A549 (cell line): Measurements from ENCODE around the gene CSNK1D. TPM values are rescaled to one million over a fixed set of nuclear protein-coding genes. Genes with fewer than 3 reads are reported as not detected.

ENCODE experiments used
- ATAC-seq, 2 experiments: fragments of 200-7000 bp in 1 of 2; fragments of >200 bp in 1 of 2; cut with Nextera tagmentation in 1 of 2; cut with Tn5 transposase in 1 of 2; 3 replicates each; pipeline versions ENCODE4 v1.8.0 to v1.9.1; 2018 to 2020; ENCODE audit warnings: mild to moderate bottlenecking in 1 of 2, moderate library complexity in 1 of 2
- CTCF ChIA-PET: fragments of 300-600 bp; sonication (Branson Sonifier 250); formaldehyde crosslinking; extraction: SDS; loops from one replicate; lab custom pipeline; 2021; ENCODE audit warnings: antibody characterized with exemption, inconsistent platforms; lab: Yijun Ruan, JAX
- POLR2A ChIA-PET: fragments of 350-600 bp; formaldehyde crosslinking; extraction: SDS; loops from one replicate; lab custom pipeline; 2021; ENCODE audit warnings: antibody characterized with exemption, inconsistent platforms; lab: Yijun Ruan, JAX
- DNase-seq, 2 experiments: peaks; one replicate each; pipeline versions ENCODE4 v3.0.0 to v3.0.0-alpha.2; 2011 to 2016; ENCODE audit warnings: low read depth in 1 of 2, low spot score in 1 of 2
- FAIRE-seq: peaks from 2 replicates; lab custom pipeline; 2011; peaks lifted over from hg19 to GRCh38; lab: Jason Lieb, UNC
- H3K27ac ChIP-seq, 2 experiments: fragments of >200 bp; sonication (Bioruptor Twin); formaldehyde crosslinking; 3 replicates each; pipeline ENCODE4 v1.5.1; 2016 to 2017
- H3K4me1 ChIP-seq: fragments of >200 bp; sonication (Bioruptor Twin); formaldehyde crosslinking; 3 replicates; pipeline ENCODE4 v1.6.1; 2016
- H3K4me2 ChIP-seq: fragments of >200 bp; sonication (Bioruptor Twin); formaldehyde crosslinking; 3 replicates; pipeline ENCODE4 v1.6.1; 2016
- H3K4me3 ChIP-seq: fragments of >200 bp; sonication (Bioruptor Twin); formaldehyde crosslinking; 3 replicates; pipeline ENCODE4 v1.5.1; 2016
- H3K9me3 ChIP-seq: fragments of >200 bp; sonication (Bioruptor Twin); formaldehyde crosslinking; 3 replicates; pipeline ENCODE4 v1.6.1; 2016
- CBX8 ChIP-seq: fragments of 200-600 bp; sonication (generic); IDR thresholded peaks from 2 replicates; pipeline ENCODE4 v1.6.1; 2016
- CEBPB ChIP-seq, 2 experiments: fragments of >200 bp in 1 of 2; sonication (Bioruptor Twin) in 1 of 2; formaldehyde crosslinking in 1 of 2; IDR thresholded peaks; 2 replicates each; pipeline ENCODE4 v1.6.1; 2012 to 2016
- CHD2 ChIP-seq: fragments of 150-350 bp; IDR thresholded peaks from 2 replicates; pipeline ENCODE4 v1.6.1; 2014; ENCODE audit warnings: low read length; ENCODE audit not compliant: partially characterized antibody
- EHMT2 ChIP-seq: fragments of 200-600 bp; sonication (generic); IDR thresholded peaks from 2 replicates; pipeline ENCODE4 v1.6.1; 2016; ENCODE audit warnings: antibody characterized with exemption, low read depth, mild to moderate bottlenecking, moderate library complexity
- GATA3 ChIP-seq: IDR thresholded peaks from 2 replicates; pipeline ENCODE4 v1.6.1; 2012; ENCODE audit warnings: borderline replicate concordance
- HEYL ChIP-seq: fragments of 250-450 bp; sonication (Bioruptor Pico); IDR thresholded peaks from 2 replicates; pipeline ENCODE4 v1.8.0; 2021; ENCODE audit warnings: mild to moderate bottlenecking, moderate library complexity
- HOXA7 ChIP-seq: fragments of 250-450 bp; sonication (Bioruptor Pico); IDR thresholded peaks from 2 replicates; pipeline ENCODE4 v1.5.0; 2020; ENCODE audit warnings: mild to moderate bottlenecking, moderate library complexity
- JUN ChIP-seq, 2 experiments: fragments of >200 bp; sonication (Bioruptor Twin); formaldehyde crosslinking; IDR thresholded peaks; 2 replicates in 1 of 2; 3 replicates in 1 of 2; pipeline ENCODE4 v1.6.1; 2016 to 2017
- NPAS2 ChIP-seq: fragments of 250-450 bp; sonication (Bioruptor Pico); IDR thresholded peaks from 2 replicates; pipeline ENCODE4 v1.8.0; 2022; ENCODE audit warnings: mild to moderate bottlenecking, moderate library complexity, borderline replicate concordance
- RAD21 ChIP-seq, 2 experiments: fragments of >200 bp in 1 of 2; sonication (Bioruptor Twin) in 1 of 2; formaldehyde crosslinking in 1 of 2; IDR thresholded peaks in 1 of 2; conservative IDR thresholded peaks in 1 of 2; 2 replicates in 1 of 2; 3 replicates in 1 of 2; pipeline ENCODE4 v1.6.1; 2012 to 2018; ENCODE audit warnings: inconsistent platforms in 1 of 2
- RCOR1 ChIP-seq: fragments of 150-350 bp; IDR thresholded peaks from 2 replicates; pipeline ENCODE4 v1.6.1; 2014; ENCODE audit warnings: antibody characterized with exemption, low read length, low read depth
- RFX5 ChIP-seq: fragments of 450-650 bp; IDR thresholded peaks from 2 replicates; pipeline ENCODE4 v1.7.1; 2014; ENCODE audit warnings: antibody characterized with exemption, mild to moderate bottlenecking, moderate library complexity
- SMC3 ChIP-seq: fragments of >200 bp; sonication (Bioruptor Twin); formaldehyde crosslinking; IDR thresholded peaks from 3 replicates; pipeline ENCODE4 v1.6.1; 2018; ENCODE audit warnings: inconsistent platforms
- SREBF2 ChIP-seq: fragments of 450-650 bp; IDR thresholded peaks from 2 replicates; pipeline ENCODE4 v1.6.1; 2014; ENCODE audit warnings: mild to moderate bottlenecking, moderate library complexity
- TP53 ChIP-seq: fragments of 250-450 bp; sonication (Bioruptor Pico); IDR thresholded peaks from 2 replicates; pipeline ENCODE4 v1.5.0; 2021; ENCODE audit warnings: mild to moderate bottlenecking, moderate library complexity
- ZFP36 ChIP-seq: fragments of 450-650 bp; IDR thresholded peaks from 2 replicates; pipeline ENCODE4 v1.6.1; 2014; ENCODE audit warnings: borderline replicate concordance; ENCODE audit not compliant: partially characterized antibody
- ZSCAN20 ChIP-seq: fragments of 250-450 bp; sonication (Bioruptor Pico); IDR thresholded peaks from 2 replicates; pipeline ENCODE4 v1.8.0; 2022; ENCODE audit warnings: mild to moderate bottlenecking, moderate library complexity
- WGBS: methylation state at CpG from one replicate; pipeline ENCODE4 v1.1.6; 2017; ENCODE audit errors: missing lambda C conversion rate; 5-methylcytosine and 5-hydroxymethylcytosine counted together
- polyA plus RNA-seq, 4 experiments: library from polyadenylated mRNA; depleted of rRNA in 3 of 4; stranded (reverse); fragments of >200 nt; fragmentation: RNase III in 1 of 4; extraction: RNeasy Plus Mini Kit Qiagen cat#74134 plus additional on column Dnase treatment in 1 of 4; gene quantifications; 2 replicates in 3 of 4; 3 replicates in 1 of 4; pipeline ENCODE4 v1.2.3, GENCODE V29; 2011 to 2017
- TF ChIP-seq, protein P1 (sequence below): fragments of 250-450 bp; sonication (Bioruptor Pico); IDR thresholded peaks from 2 replicates; pipeline ENCODE4 v1.5.0; 2020; ENCODE audit warnings: low read depth, mild to moderate bottlenecking, moderate library complexity
- TF ChIP-seq, protein P2 (sequence below): IDR thresholded peaks from 2 replicates; pipeline ENCODE4 v1.6.1; 2012
- TF ChIP-seq, protein P3 (sequence below): fragments of >200 bp; sonication (Bioruptor Twin); formaldehyde crosslinking; IDR thresholded peaks from 3 replicates; pipeline ENCODE4 v1.6.1; 2016
- TF ChIP-seq, protein P4 (sequence below): IDR thresholded peaks from 2 replicates; pipeline ENCODE4 v1.6.1; 2012; ENCODE audit warnings: low read depth, borderline replicate concordance
- TF ChIP-seq, protein P5 (sequence below): fragments of >200 bp; sonication (Bioruptor Twin); formaldehyde crosslinking; IDR thresholded peaks from 2 replicates; pipeline ENCODE4 v1.6.1; 2016
- TF ChIP-seq, protein P6 (sequence below): IDR thresholded peaks from 2 replicates; pipeline ENCODE4 v1.6.1; 2012
- TF ChIP-seq, protein P7 (sequence below): fragments of 450-650 bp; IDR thresholded peaks from 2 replicates; pipeline ENCODE4 v1.6.1; 2014; ENCODE audit warnings: antibody characterized with exemption

CSNK1D gene
- polyA plus RNA-seq, 2 of the 4 experiments (the other 2 are of a cell fraction) = 130 to 163 TPM

DNA sequence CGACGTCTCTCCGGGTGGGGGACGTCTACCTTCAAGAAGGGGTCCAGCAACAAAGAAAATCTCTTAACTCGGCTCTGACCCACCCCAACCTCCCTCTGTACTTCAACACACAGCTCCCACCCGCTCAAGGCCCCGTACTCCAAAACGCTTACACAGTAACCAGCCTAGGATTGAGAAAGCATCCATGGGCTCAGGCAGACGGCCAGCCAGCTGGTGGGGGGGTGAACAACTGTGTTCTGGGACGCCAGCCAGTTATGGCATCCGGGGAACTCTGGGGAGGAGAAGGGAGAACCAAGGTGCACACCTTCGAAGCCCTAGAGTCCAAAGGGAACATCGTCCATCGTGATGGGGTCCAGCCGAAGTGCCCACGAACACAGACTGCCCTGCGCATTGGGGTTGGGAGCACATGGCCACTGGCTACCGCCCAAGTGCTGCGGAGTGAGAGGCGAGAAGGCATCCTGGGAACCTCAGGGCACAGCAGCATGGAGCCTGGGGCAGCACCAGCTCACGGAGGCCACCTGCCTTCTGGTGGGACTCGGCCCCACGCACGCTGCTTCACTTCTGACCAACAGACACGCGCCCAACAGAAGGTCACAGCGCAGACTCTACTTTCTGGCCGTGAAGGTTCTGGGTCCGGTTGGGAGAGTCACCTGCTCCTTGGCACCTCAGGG is 30.4 kb downstream of the CSNK1D start:
- Histone ChIP-seq H3K9me3 (no peaks in the 10 kb centered on the region), H3K4me3 (no peak overlapping the region; the same call in 2 of the 3 replicates), H3K4me1 (peaks cover 89% of the 10 kb centered on the region), H3K27ac (peak overlapping the region; percentile 76 to 84), H3K4me2 (peak overlapping the region; percentile 42)
- DNase-seq = peak in 1 of 2 experiments; percentile 53
- no peak for ATAC-seq
- no peak for TF ChIP-seq HOXA7 (CRISPR knock-in tag)
- TF ChIP-seq, protein P1, sequence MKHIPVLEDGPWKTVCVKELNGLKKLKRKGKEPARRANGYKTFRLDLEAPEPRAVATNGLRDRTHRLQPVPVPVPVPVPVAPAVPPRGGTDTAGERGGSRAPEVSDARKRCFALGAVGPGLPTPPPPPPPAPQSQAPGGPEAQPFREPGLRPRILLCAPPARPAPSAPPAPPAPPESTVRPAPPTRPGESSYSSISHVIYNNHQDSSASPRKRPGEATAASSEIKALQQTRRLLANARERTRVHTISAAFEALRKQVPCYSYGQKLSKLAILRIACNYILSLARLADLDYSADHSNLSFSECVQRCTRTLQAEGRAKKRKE (CRISPR knock-in tag) = no peak
- TF ChIP-seq, protein P2, sequence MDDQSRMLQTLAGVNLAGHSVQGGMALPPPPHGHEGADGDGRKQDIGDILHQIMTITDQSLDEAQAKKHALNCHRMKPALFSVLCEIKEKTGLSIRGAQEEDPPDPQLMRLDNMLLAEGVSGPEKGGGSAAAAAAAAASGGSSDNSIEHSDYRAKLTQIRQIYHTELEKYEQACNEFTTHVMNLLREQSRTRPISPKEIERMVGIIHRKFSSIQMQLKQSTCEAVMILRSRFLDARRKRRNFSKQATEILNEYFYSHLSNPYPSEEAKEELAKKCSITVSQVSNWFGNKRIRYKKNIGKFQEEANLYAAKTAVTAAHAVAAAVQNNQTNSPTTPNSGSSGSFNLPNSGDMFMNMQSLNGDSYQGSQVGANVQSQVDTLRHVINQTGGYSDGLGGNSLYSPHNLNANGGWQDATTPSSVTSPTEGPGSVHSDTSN = peak; percentile 25
- TF ChIP-seq ZSCAN20 = no peak
- TF ChIP-seq, protein P3, sequence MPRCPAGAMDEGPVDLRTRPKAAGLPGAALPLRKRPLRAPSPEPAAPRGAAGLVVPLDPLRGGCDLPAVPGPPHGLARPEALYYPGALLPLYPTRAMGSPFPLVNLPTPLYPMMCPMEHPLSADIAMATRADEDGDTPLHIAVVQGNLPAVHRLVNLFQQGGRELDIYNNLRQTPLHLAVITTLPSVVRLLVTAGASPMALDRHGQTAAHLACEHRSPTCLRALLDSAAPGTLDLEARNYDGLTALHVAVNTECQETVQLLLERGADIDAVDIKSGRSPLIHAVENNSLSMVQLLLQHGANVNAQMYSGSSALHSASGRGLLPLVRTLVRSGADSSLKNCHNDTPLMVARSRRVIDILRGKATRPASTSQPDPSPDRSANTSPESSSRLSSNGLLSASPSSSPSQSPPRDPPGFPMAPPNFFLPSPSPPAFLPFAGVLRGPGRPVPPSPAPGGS = 0 out of 3 replicates have a peak, but pooled peaks have one; percentile 16
- no peak for TF ChIP-seq SMC3
- TF ChIP-seq, protein P4, sequence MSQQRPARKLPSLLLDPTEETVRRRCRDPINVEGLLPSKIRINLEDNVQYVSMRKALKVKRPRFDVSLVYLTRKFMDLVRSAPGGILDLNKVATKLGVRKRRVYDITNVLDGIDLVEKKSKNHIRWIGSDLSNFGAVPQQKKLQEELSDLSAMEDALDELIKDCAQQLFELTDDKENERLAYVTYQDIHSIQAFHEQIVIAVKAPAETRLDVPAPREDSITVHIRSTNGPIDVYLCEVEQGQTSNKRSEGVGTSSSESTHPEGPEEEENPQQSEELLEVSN = peak; percentile 47; the same call in 1 of the 2 replicates
- TF ChIP-seq, protein P5, sequence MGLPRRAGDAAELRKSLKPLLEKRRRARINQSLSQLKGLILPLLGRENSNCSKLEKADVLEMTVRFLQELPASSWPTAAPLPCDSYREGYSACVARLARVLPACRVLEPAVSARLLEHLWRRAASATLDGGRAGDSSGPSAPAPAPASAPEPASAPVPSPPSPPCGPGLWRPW = no peak
- no peak for TF ChIP-seq TP53 (CRISPR knock-in tag)
- no peak for TF ChIP-seq CHD2
- TF ChIP-seq NPAS2 = no peak
- peak in 1 of 2 experiments; percentile 51; a peak in 1 of 4 replicates for TF ChIP-seq CEBPB (IDR thresholded peaks at IDR 0.05)
- TF ChIP-seq, protein P6, sequence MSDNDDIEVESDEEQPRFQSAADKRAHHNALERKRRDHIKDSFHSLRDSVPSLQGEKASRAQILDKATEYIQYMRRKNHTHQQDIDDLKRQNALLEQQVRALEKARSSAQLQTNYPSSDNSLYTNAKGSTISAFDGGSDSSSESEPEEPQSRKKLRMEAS = peak; percentile 59
- TF ChIP-seq RFX5 = no peak
- no peak for TF ChIP-seq RAD21 (conservative IDR thresholded peaks at IDR 0.05 in 1 of 2, IDR thresholded peaks at IDR 0.05 in 1 of 2)
- TF ChIP-seq, protein P7, sequence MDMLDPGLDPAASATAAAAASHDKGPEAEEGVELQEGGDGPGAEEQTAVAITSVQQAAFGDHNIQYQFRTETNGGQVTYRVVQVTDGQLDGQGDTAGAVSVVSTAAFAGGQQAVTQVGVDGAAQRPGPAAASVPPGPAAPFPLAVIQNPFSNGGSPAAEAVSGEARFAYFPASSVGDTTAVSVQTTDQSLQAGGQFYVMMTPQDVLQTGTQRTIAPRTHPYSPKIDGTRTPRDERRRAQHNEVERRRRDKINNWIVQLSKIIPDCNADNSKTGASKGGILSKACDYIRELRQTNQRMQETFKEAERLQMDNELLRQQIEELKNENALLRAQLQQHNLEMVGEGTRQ = 0 out of 2 replicates have a peak, but pooled peaks have one; percentile 2
- peak in 1 of 2 experiments; percentile 56; a peak in 4 of 5 replicates for TF ChIP-seq JUN (IDR thresholded peaks at IDR 0.05)
- FAIRE-seq = no peak
- 71% methylated on average over 29 of the region's 29 CpGs for WGBS
- CTCF ChIA-PET = interaction anchor here (1.0 to 17.6 kb wide), 22 partner anchors 7 to 214 kb away, joined by 3 to 289 read pairs (median 10); partner anchors contain the start of genes SECTM1 and SLC16A3
- POLR2A ChIA-PET = interaction anchor here (0.7 to 3.2 kb wide), 5 partner anchors 12 to 56 kb away, joined by 3 to 24 read pairs (median 3); partner anchors contain the start of gene SLC16A3

DNA sequence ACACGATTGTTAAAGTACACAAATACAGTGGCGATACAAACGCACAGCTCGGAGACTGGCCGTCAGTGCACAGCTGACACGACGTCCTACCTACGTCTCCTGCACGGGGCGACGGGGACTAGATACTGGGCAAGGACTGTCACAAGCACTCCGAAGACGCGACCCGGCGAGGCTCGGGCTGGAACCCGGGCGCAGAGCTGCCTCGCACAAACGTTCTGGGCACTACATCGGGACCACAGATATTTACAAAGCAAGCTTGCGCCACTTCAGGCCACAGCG is 30.9 kb downstream of the CSNK1D start:
- no peak for ATAC-seq
- TF ChIP-seq TP53 (CRISPR knock-in tag) (no peak), CEBPB (IDR thresholded peaks at IDR 0.05) (no peak), JUN (IDR thresholded peaks at IDR 0.05) (no peak; a peak in 1 of 5 replicates), HOXA7 (CRISPR knock-in tag) (no peak), ZFP36 (no peak), EHMT2 (no peak), ZSCAN20 (no peak), HEYL (no peak), CBX8 (no peak), GATA3 (no peak), SREBF2 (no peak), RCOR1 (no peak)
- TF ChIP-seq, protein P3 = no peak
- TF ChIP-seq, protein P4 = no peak
- CTCF ChIA-PET = interaction anchor here (1.0 to 17.6 kb wide), 21 partner anchors 9 to 213 kb away, joined by 3 to 289 read pairs (median 8); partner anchors contain the start of genes SECTM1 and SLC16A3
- 75% methylated on average over 24 of the region's 24 CpGs for WGBS
- Histone ChIP-seq H3K9me3 (no peaks in the 10 kb centered on the region), H3K4me3 (peak overlapping the region; percentile 12; the same call in 1 of the 3 replicates), H3K4me1 (peaks cover 89% of the 10 kb centered on the region), H3K27ac (peak overlapping the region; percentile 76 to 84), H3K4me2 (peak overlapping the region; percentile 42)
- POLR2A ChIA-PET = interaction anchor here (0.7 to 3.2 kb wide), 5 partner anchors 11 to 56 kb away, joined by 3 to 24 read pairs (median 5); partner anchors contain the start of gene CSNK1D
- no peak for DNase-seq
- FAIRE-seq = no peak
